ENCODE measurements around the gene PCBP3.

The PCBP3 gene

DNA sequence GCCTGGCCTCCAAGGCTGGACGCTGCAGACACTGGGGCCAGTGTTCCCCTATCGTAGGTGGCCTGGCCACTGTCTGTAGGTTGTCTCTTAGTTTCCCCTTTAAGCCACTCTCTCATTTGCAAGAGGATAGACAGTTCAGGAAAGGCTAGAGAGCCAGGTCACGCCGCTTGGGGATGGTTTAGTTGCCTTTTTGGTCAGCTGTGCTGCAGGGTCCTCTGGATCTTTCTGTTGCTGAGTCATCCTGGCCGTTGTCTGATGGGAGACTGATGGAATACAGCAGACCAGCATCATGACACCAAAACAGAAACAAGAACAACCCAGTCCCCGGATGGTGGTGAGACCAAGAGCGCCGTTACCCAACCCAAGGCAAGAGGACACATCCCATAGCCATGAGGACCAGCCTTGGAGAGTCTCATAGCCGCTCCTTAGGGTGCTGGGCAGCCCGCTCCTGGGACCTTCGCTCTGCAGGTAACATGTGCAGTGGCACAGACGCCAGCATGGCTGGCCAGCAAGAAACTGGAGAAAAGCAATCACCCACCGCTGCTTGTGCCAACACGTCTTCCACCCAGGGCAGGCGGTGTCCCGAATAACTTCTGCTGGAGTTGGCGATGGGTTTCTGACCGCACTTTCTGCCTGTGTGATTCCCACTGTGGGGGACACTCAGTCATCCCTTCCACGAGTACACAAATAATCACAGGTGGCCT is 258.9 kb downstream of the PCBP3 start:
- H3K27ac ChIP-seq, result no peak overlapping the region
- TF ChIP-seq, protein P1, sequence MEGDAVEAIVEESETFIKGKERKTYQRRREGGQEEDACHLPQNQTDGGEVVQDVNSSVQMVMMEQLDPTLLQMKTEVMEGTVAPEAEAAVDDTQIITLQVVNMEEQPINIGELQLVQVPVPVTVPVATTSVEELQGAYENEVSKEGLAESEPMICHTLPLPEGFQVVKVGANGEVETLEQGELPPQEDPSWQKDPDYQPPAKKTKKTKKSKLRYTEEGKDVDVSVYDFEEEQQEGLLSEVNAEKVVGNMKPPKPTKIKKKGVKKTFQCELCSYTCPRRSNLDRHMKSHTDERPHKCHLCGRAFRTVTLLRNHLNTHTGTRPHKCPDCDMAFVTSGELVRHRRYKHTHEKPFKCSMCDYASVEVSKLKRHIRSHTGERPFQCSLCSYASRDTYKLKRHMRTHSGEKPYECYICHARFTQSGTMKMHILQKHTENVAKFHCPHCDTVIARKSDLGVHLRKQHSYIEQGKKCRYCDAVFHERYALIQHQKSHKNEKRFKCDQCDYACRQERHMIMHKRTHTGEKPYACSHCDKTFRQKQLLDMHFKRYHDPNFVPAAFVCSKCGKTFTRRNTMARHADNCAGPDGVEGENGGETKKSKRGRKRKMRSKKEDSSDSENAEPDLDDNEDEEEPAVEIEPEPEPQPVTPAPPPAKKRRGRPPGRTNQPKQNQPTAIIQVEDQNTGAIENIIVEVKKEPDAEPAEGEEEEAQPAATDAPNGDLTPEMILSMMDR (IDR thresholded peaks at IDR 0.05), result no peak
- TF ChIP-seq ZFX (IDR thresholded peaks at IDR 0.05; ENCODE audit: borderline replicate concordance), result no peak

DNA sequence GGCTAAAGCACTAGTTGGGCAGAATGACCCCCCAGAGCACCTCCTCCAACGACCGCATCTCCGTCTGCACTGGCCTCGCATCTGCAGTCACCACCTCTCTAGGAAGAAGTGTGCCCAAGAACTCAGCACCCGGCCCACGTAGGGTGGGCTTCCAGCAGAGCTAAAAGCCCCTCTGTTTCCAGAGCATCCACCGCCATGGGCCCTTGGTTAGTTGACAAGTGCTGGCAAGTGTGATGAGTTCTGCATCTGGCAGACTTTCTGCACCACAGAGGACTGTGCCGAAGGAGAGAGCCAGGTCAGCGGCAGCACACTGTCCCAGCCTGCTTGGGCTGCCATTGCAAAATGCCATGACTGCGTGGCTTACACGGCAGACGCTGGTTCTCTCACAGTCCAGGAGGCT is 261.7 kb downstream of the PCBP3 start:
- TF ChIP-seq ZFX (IDR thresholded peaks at IDR 0.05; ENCODE audit: borderline replicate concordance), result no peak
- TF ChIP-seq, protein P1 (IDR thresholded peaks at IDR 0.05), result no peak
- H3K27ac ChIP-seq, result no peak overlapping the region

DNA sequence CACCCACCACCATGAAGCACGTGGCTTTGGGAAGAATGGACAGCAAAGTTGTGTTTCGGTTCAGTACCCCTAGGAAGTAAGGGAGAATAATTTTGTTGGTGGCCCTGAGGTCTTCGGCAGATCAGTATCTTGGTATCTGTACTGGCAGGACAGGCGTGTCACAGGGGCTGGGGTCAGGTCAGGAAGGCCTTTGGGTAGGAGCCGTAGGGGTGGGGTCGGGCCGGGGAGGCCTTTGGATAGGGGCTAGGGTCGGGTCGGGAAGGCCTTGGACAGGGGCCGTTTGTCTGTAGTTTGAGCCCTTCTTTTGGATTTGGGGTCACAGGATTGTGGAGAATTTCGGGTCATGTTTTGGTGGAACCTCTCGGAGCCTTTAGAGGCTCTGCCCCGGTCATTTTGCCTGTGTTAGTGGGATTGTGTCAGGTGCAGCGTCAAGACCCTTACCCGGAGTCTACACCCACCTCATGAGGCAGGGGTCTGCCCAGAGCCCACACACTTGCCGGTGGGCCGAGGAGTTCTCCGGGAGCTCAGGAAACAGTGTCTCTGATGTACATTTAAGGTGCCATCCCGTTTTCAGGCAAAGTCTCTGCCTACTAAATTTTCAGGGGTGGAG is 262.8 kb downstream of the PCBP3 start:
- TF ChIP-seq ZFX (IDR thresholded peaks at IDR 0.05; ENCODE audit: borderline replicate concordance), result no peak
- TF ChIP-seq, protein P1 (IDR thresholded peaks at IDR 0.05), result no peak
- H3K27ac ChIP-seq, result no peak overlapping the region

DNA sequence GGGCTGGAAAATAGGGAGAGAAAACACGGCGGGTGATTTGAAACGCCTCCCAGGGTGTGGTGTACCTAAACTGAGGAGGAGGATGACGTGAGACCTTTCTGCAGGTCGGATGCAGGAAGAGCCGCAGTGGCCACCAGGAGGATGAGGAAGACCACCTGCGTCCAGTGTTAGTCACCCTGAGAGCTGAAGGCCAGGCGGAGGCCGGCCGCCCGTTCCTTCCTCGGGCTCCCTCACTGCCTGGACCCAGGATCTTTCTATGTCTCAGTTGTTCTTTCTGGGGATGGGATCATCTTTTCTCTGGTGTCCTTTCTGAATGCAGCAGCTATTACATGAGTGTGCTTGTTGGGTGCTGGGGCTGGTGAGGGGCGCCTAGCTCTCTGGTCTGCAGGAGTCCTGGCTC is 263.3 kb downstream of the PCBP3 start:
- TF ChIP-seq ZFX (IDR thresholded peaks at IDR 0.05; ENCODE audit: borderline replicate concordance), result no peak
- TF ChIP-seq, protein P1 (IDR thresholded peaks at IDR 0.05), result no peak

DNA sequence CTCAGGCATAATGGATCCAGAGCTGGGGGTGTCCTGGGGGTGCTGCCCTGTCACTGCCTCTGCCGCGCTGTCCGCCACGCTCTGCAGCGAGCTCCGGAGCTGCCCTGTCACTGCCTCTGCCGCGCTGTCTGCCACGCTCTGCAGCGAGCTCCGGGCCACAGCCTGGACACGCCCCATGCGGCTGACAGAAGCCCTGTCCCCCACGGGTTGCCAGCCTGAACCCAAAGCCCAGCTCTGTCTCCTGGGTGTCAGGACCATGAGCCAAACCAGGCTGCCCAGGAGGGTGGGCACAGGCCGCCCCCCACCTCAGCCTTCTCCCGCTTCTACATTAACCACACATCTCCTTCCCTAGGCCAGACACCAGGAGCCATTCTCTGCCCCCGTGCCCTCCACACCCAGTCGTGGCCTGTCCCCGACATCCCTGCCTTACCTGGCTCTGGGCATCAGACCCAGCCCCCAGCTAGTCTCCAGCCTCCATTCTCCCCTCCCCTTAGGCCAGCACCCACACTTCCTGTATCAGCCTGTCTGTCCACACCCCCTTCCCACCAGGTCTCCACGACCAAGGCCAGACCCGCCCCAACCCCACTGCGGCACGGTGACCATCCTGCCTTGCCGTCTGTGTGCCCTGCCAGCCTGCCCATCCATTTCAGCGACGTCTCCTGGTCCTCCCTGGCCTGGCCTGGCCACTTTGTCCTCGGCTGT is 265.2 kb downstream of the PCBP3 start:
- H3K27ac ChIP-seq, result no peak overlapping the region
- TF ChIP-seq, protein P1 (IDR thresholded peaks at IDR 0.05), result no peak
- TF ChIP-seq ZFX (IDR thresholded peaks at IDR 0.05; ENCODE audit: borderline replicate concordance), result no peak

More for the DNA sequence above, 263.3 kb downstream of the PCBP3 start:
- no peak overlapping the region for H3K27ac ChIP-seq

DNA sequence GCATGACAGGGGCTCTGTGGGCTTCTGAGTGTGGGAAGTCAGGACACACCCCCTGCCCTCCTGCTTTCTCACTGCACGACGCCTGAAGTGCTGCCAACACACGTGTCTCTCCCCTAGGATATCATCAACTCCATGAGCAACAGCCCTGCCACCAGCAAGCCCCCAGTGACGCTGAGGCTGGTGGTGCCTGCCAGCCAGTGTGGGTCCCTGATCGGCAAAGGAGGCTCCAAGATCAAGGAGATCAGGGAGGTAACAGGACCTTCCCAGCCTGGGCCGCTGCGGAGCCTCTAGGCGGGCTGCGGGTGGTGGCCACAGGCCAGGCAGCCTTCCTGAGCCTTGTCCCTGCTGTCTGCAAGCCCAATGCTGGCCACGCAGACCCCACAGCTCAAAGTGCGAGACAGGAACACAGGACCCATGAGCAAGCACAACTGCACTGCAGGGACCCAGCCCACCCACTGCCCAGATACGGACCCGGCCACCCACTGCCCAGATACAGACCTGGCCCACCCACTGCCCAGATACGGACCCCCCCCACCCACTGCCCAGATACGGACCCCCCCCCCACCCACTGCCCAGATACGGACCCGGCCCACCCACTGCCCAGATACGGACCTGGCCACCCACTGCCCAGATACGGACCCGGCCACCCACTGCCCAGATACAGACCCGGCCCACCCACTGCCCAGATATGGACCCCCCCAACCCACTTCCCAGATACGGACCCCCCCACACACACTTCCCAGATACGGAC is 265.9 kb downstream of the PCBP3 start:
- TF ChIP-seq, protein P1 (IDR thresholded peaks at IDR 0.05), result no peak
- no peak for TF ChIP-seq ZFX (IDR thresholded peaks at IDR 0.05; ENCODE audit: borderline replicate concordance)
- no peak overlapping the region for H3K27ac ChIP-seq

All from 22Rv1 (cell line).